DOHH2 (cell line): ENCODE data around the gene SNRNP200.

Experiments used
- H3F3A ChIP-seq: fragments of 200-600 bp; sonication (generic), shearing (Covaris generic); 2 replicates; pipeline ENCODE4 v1.6.0; 2016; ENCODE audit warnings: antibody characterized with exemption, mild to moderate bottlenecking; ENCODE audit not compliant: control insufficient read depth, insufficient read depth
- H3K27ac ChIP-seq: fragments of 200-600 bp; sonication (generic); 2 replicates; pipeline ENCODE4 v1.5.1; 2014; ENCODE audit warnings: low read depth, mild to moderate bottlenecking, low read length, moderate library complexity
- H3K27me3 ChIP-seq: fragments of 200-600 bp; sonication (generic); 2 replicates; pipeline ENCODE4 v1.6.1; 2014; ENCODE audit warnings: mild to moderate bottlenecking, low read length, mixed read lengths; ENCODE audit not compliant: control insufficient read depth
- H3K36me3 ChIP-seq: fragments of 200-600 bp; sonication (generic); 2 replicates; pipeline ENCODE4 v1.6.1; 2014; ENCODE audit warnings: mild to moderate bottlenecking, low read length, moderate library complexity, mixed read lengths; ENCODE audit not compliant: control insufficient read depth
- H3K4me1 ChIP-seq: fragments of 200-600 bp; sonication (generic); 2 replicates; pipeline ENCODE4 v1.6.1; 2014; ENCODE audit warnings: mild to moderate bottlenecking, low read length, mixed read lengths; ENCODE audit not compliant: control insufficient read depth
- H3K4me2 ChIP-seq: fragments of 200-600 bp; sonication (generic); 2 replicates; pipeline ENCODE4 v1.6.0; 2014; ENCODE audit warnings: mild to moderate bottlenecking, low read length, moderate library complexity
- H3K4me3 ChIP-seq: fragments of 200-600 bp; sonication (generic); 2 replicates; pipeline ENCODE4 v1.5.1; 2014; ENCODE audit warnings: mild to moderate bottlenecking, low read length, mixed read lengths
- H3K79me2 ChIP-seq: fragments of 200-600 bp; sonication (generic); 2 replicates; pipeline ENCODE4 v1.6.1; 2014; ENCODE audit warnings: mild to moderate bottlenecking, low read length, mixed read lengths; ENCODE audit not compliant: control insufficient read depth
- H3K9me2 ChIP-seq: fragments of 200-600 bp; sonication (generic); replicated peaks from 2 replicates; pipeline ENCODE4 v1.6.1; 2014; ENCODE audit warnings: mild to moderate bottlenecking, low read length, mixed read lengths; ENCODE audit not compliant: control insufficient read depth
- H3K9me3 ChIP-seq: fragments of 200-600 bp; sonication (generic); 2 replicates; pipeline ENCODE4 v1.6.1; 2014; ENCODE audit warnings: antibody characterized with exemption, low read length, mixed read lengths; ENCODE audit not compliant: control insufficient read depth, insufficient read depth
- H4K20me1 ChIP-seq: fragments of 200-600 bp; sonication (generic); 2 replicates; pipeline ENCODE4 v1.6.0; 2014; ENCODE audit warnings: low read depth, mild to moderate bottlenecking, antibody characterized with exemption, low read length, moderate library complexity; ENCODE audit not compliant: control insufficient read depth, insufficient read depth
- CTCF ChIP-seq: fragments of 200-600 bp; sonication (generic); IDR thresholded peaks from one replicate; pipeline ENCODE4 v1.5.1; 2014; ENCODE audit warnings: antibody characterized with exemption, mild to moderate bottlenecking, low read depth, low read length; ENCODE audit not compliant: poor library complexity, severe bottlenecking
- EZH2phosphoT487 ChIP-seq: fragments of 200-600 bp; sonication (generic); IDR thresholded peaks from 2 replicates; pipeline ENCODE4 v1.6.1; 2017; ENCODE audit warnings: borderline replicate concordance, mild to moderate bottlenecking, antibody characterized with exemption, low read length, moderate library complexity, mixed read lengths

The SNRNP200 gene

GRCh38 chr2:96319396-96319795 is 14.1 kb upstream of the SNRNP200 start:
- Histone ChIP-seq H3K27ac (no peak overlapping the region), H3K79me2 (peaks cover 40% of the 10 kb centered on the region), H3K4me1 (peaks cover 73% of the 10 kb centered on the region), H3K27me3 (no peaks in the 10 kb centered on the region), H3K4me3 (peak overlapping the region; percentile 97), H4K20me1 (no peaks in the 10 kb centered on the region), H3K36me3 (peaks cover 19% of the 10 kb centered on the region), H3K4me2 (peak overlapping the region; percentile 98), H3K9me3 (no peaks in the 10 kb centered on the region), H3K9me2 (no peaks in the 10 kb centered on the region), H3F3A (peaks cover 20% of the 10 kb centered on the region)
- TF ChIP-seq CTCF: no peak
- no peak for TF ChIP-seq EZH2phosphoT487

- TF ChIP-seq EZH2phosphoT487: no peak
- no peak for TF ChIP-seq CTCF
- peaks cover 19% of the 10 kb centered on the region for H3K36me3 ChIP-seq
- H4K20me1 ChIP-seq: no peaks in the 10 kb centered on the region
- no peaks in the 10 kb centered on the region for H3K27me3 ChIP-seq
- peaks cover 17% of the 10 kb centered on the region for H3F3A ChIP-seq
- no peaks in the 10 kb centered on the region for H3K9me2 ChIP-seq
- H3K79me2 ChIP-seq: peaks cover 40% of the 10 kb centered on the region
- H3K4me1 ChIP-seq: peaks cover 66% of the 10 kb centered on the region
- H3K4me2 ChIP-seq: peak overlapping the region; percentile 98
- H3K27ac ChIP-seq: no peak overlapping the region
- peak overlapping the region; percentile 97 for H3K4me3 ChIP-seq
- no peaks in the 10 kb centered on the region for H3K9me3 ChIP-seq
These were observed 13.4 kb upstream of the SNRNP200 start for GRCh38 chr2:96318723-96319122.

- peaks cover 58% of the 10 kb centered on the region for H3K4me1 ChIP-seq
These were observed 12.2 kb upstream of the SNRNP200 start for GRCh38 chr2:96317584-96317997.

More at GRCh38 chr2:96317584-96317997, 12.2 kb upstream of the SNRNP200 start:
- no peak overlapping the region for H3K4me2 ChIP-seq
- H3K27me3 ChIP-seq: no peaks in the 10 kb centered on the region
- TF ChIP-seq CTCF (no peak), EZH2phosphoT487 (no peak)
- H3F3A ChIP-seq: peaks cover 10% of the 10 kb centered on the region
- H3K79me2 ChIP-seq: peaks cover 40% of the 10 kb centered on the region
- no peaks in the 10 kb centered on the region for H3K9me2 ChIP-seq
- H3K27ac ChIP-seq: no peak overlapping the region
- H3K36me3 ChIP-seq: peaks cover 19% of the 10 kb centered on the region
- no peak overlapping the region for H3K4me3 ChIP-seq
- no peaks in the 10 kb centered on the region for H4K20me1 ChIP-seq
- H3K9me3 ChIP-seq: no peaks in the 10 kb centered on the region
